Loucy (cell line): ENCODE data around the gene HK1.

ENCODE experiments used
- EZH2phosphoT487 ChIP-seq: fragments of 200-600 bp; IDR thresholded peaks from 2 replicates; pipeline ENCODE4 v1.6.1; 2018; ENCODE audit warnings: antibody characterized with exemption, mild to moderate bottlenecking, moderate library complexity, borderline replicate concordance
- TF ChIP-seq, protein P1 (sequence below): fragments of 200-600 bp; sonication (generic); conservative IDR thresholded peaks from 2 replicates; pipeline ENCODE4 v1.5.1; 2014; ENCODE audit warnings: mild to moderate bottlenecking, antibody characterized with exemption, low read length

DNA sequence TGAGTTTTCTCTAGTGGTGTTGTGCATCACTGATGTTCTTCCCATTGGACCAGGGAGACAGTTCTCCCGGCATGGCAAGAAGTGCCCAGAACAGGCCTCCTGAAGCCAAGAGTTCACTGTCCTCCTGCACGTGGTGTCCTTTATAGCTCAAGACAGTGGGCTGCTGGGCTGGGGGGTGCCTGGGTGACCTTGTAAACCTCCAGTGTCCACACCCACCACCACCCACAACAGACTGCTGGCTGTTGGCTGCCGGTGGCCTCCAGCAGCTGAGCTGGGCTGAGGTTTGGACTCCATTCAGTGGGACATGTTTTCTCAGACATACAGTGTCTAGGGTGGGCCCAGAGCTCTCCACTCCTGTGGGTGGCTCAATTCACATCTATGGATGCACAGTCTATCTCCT is 42.2 kb downstream of the HK1 start:
- TF ChIP-seq, protein P1, sequence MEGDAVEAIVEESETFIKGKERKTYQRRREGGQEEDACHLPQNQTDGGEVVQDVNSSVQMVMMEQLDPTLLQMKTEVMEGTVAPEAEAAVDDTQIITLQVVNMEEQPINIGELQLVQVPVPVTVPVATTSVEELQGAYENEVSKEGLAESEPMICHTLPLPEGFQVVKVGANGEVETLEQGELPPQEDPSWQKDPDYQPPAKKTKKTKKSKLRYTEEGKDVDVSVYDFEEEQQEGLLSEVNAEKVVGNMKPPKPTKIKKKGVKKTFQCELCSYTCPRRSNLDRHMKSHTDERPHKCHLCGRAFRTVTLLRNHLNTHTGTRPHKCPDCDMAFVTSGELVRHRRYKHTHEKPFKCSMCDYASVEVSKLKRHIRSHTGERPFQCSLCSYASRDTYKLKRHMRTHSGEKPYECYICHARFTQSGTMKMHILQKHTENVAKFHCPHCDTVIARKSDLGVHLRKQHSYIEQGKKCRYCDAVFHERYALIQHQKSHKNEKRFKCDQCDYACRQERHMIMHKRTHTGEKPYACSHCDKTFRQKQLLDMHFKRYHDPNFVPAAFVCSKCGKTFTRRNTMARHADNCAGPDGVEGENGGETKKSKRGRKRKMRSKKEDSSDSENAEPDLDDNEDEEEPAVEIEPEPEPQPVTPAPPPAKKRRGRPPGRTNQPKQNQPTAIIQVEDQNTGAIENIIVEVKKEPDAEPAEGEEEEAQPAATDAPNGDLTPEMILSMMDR = no peak
- TF ChIP-seq EZH2phosphoT487 = no peak
